Muscle layer of colon (tissue), 2 donors: ENCODE measurements around the gene SLCO2A1.

Experiments
- H3K27ac ChIP-seq: one replicate; pipeline ENCODE4 v1.7.0; 2013; ENCODE audit warnings: low read depth, mild to moderate bottlenecking, low read length, moderate library complexity
- H3K27me3 ChIP-seq, 2 donors: one replicate each; pipeline ENCODE4 v1.7.0; 2013; ENCODE audit warnings: low read length in 2 of 2, mild to moderate bottlenecking in 2 of 2; ENCODE audit not compliant: insufficient read depth in 2 of 2, control insufficient read depth in 1 of 2
- H3K36me3 ChIP-seq: one replicate; pipeline ENCODE4 v1.7.0; 2013; ENCODE audit warnings: mild to moderate bottlenecking, low read length; ENCODE audit not compliant: insufficient read depth
- H3K4me1 ChIP-seq: one replicate; pipeline ENCODE4 v1.7.0; 2013; ENCODE audit warnings: mild to moderate bottlenecking, low read length; ENCODE audit not compliant: insufficient read depth
- H3K4me3 ChIP-seq, 2 donors: one replicate each; pipeline ENCODE4 v1.7.0; 2013; ENCODE audit warnings: low read length in 2 of 2, low read depth in 1 of 2, mild to moderate bottlenecking in 1 of 2, moderate library complexity in 1 of 2
- H3K9ac ChIP-seq: one replicate; pipeline ENCODE4 v1.7.0; 2013; ENCODE audit warnings: low read length
- H3K9me3 ChIP-seq: one replicate; pipeline ENCODE4 v1.7.0; 2013; ENCODE audit warnings: mild to moderate bottlenecking, low read length
- donor health status: abdominal sarcoma.
- donor health status: Adenocarcinoma of cecum.

SLCO2A1 gene

DNA sequence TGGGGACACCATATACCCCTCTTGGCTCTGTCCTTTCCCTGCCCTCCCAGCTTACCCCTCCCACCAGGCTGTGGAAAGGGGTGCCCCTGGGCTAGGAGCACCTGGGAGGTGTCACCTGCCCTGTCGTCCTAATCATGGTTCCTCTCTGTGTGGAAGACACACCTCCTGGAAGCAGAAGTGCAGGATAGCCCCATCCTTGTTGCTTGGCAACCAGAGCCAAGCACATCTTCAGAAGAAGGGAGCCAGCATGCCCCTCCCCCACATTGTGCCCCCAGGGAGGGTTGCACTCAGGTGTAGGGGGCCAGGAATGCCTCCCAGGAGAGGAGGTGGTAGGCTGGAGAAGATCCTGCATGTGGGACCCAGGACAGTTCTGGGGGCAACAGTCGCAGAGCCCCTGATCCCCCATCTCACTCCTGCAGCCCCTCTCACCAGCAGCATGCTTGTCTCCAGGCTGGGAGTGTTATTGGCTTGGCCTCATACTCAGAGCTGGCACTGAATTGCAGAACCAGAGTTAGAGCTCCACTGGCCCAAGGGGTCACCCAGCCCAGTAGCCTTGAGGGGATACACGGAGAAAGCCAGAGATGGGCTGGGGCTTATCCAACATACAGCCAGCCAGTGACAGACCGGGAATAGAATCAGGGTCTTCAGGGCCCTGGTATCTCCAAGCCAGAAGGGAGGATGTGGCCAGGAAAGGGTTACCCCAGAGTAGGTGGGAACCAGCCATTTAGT lies 142.5 kb downstream of the SLCO2A1 start:
- Histone ChIP-seq H3K9ac (no peak overlapping the region), H3K9me3 (no peaks in the 10 kb centered on the region), H3K4me3 (no peak overlapping the region), H3K36me3 (no peaks in the 10 kb centered on the region), H3K27me3 (no peaks in the 10 kb centered on the region), H3K4me1 (no peaks in the 10 kb centered on the region), H3K27ac (no peak overlapping the region)

- H3K36me3 ChIP-seq = no peaks in the 10 kb centered on the region
- no peaks in the 10 kb centered on the region for H3K4me1 ChIP-seq
Observed at GRCh38 chr3:133886031-133886722, 143.5 kb downstream of the SLCO2A1 start.

GRCh38 chr3:133884887-133885711 lies 144.6 kb downstream of the SLCO2A1 start:
- Histone ChIP-seq H3K36me3 (no peaks in the 10 kb centered on the region), H3K4me3 (no peak overlapping the region), H3K9ac (no peak overlapping the region), H3K9me3 (no peaks in the 10 kb centered on the region), H3K27ac (no peak overlapping the region), H3K27me3 (no peaks in the 10 kb centered on the region), H3K4me1 (no peaks in the 10 kb centered on the region)

More at GRCh38 chr3:133886031-133886722, 143.5 kb downstream of the SLCO2A1 start:
- Histone ChIP-seq H3K27ac (no peak overlapping the region), H3K27me3 (no peaks in the 10 kb centered on the region), H3K9ac (no peak overlapping the region), H3K4me3 (no peak overlapping the region), H3K9me3 (no peaks in the 10 kb centered on the region)

GRCh38 chr3:133884054-133884886 lies 145.5 kb downstream of the SLCO2A1 start:
- Histone ChIP-seq H3K9me3 (no peaks in the 10 kb centered on the region), H3K4me1 (no peaks in the 10 kb centered on the region), H3K27me3 (no peaks in the 10 kb centered on the region), H3K36me3 (no peaks in the 10 kb centered on the region), H3K27ac (no peak overlapping the region), H3K9ac (no peak overlapping the region), H3K4me3 (no peak overlapping the region)

DNA sequence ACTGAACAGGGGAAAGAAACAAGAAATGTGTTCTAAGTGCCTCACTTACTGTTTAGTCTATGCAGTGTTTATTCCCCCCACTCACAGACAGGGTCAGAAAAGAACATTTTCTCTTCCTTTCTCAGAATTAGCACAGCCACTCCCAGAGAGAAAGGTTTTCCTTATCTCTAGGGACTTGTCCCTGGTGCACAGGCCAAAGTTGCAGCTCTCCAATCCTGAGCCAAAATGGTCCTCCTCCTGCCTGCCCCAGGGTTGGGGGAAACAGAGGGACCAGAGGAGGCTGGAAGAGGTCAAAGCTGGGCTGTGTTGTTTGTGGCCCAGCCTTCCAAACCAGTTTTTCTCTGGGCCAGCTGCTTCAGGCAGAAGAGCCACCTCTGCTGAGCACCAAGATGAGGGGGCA lies 146.1 kb downstream of the SLCO2A1 start:
- H3K36me3 ChIP-seq = no peaks in the 10 kb centered on the region
- no peaks in the 10 kb centered on the region for H3K4me1 ChIP-seq
- H3K27me3 ChIP-seq = no peaks in the 10 kb centered on the region
- no peak overlapping the region for H3K9ac ChIP-seq
- no peak overlapping the region for H3K27ac ChIP-seq
- H3K9me3 ChIP-seq = no peaks in the 10 kb centered on the region
- H3K4me3 ChIP-seq = no peak overlapping the region

DNA sequence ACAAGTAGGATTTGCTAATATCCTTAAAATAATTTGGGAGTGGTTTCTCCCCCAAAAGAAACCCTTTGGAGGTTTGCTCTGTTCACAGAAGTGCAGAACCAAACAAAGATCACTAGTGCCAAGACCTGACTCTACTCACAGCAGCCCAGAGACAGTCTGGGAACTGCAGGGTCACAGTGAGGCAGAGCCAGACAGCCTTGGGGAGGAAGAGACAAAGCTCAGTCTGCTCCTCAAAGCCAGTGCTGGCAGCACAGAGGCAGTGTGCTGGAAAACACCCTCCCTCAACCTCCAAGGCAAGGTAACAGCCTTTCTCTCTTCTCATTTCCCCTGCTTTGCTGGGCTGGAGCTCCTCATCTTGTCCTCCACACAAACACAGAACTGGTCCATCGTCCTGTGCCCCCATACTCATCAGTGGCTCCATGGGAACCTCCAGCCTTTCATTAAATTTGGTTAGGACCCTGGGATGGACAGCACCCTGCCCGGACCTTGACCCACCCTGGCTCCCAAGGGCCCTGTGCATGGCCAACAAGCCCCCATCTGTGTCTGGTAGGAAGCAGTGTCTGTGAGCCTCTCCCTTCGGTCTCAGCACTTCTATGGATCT lies 146.6 kb downstream of the SLCO2A1 start:
- Histone ChIP-seq H3K4me3 (no peak overlapping the region), H3K36me3 (no peaks in the 10 kb centered on the region), H3K27me3 (no peaks in the 10 kb centered on the region), H3K9me3 (no peaks in the 10 kb centered on the region), H3K9ac (no peak overlapping the region), H3K4me1 (no peaks in the 10 kb centered on the region), H3K27ac (no peak overlapping the region)

DNA sequence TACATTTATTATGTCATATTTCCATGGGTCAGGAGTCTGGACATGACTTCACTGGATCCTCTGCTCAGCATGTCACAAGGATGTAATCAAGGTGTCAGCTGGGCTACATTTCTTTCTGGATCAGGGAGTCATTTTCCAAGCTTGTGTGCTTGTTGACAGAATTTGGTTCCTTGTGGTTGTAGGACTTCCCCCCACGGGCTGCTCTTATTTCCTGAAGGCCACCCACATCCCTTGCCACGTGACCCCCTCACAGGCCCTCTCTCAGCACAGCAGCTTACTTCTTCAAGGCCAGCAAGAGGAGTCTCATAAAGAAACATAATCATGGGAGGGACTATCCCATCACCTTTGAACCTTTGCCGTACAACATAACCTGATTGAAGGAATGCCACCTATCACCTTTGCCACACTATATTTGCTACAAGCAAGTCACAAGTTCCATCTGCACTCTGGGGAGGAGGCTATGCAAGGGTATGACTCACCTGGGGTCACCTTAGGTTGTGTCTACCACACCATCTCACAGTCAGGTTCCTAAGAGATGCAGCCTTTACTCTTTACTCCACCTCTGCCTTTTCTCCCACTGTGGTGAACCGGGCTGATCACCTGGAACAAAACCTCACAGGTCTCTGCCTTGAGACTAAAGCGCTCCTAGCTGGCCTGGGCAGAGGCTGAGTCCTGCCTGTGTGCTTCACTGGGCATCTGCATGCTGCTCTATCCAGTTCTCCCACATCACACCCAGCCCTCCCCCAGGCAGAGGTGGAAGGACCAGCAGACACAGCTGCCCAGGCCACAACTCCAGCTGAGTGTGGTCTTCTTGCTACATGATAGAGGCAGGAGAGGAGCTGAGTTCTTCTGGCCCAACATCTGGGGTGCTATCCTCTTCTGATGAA lies 147.5 kb downstream of the SLCO2A1 start:
- H3K9me3 ChIP-seq = no peaks in the 10 kb centered on the region
- no peaks in the 10 kb centered on the region for H3K36me3 ChIP-seq
- H3K4me1 ChIP-seq = no peaks in the 10 kb centered on the region
- no peak overlapping the region for H3K27ac ChIP-seq
- no peaks in the 10 kb centered on the region for H3K27me3 ChIP-seq
- no peak overlapping the region for H3K4me3 ChIP-seq
- H3K9ac ChIP-seq = no peak overlapping the region

DNA sequence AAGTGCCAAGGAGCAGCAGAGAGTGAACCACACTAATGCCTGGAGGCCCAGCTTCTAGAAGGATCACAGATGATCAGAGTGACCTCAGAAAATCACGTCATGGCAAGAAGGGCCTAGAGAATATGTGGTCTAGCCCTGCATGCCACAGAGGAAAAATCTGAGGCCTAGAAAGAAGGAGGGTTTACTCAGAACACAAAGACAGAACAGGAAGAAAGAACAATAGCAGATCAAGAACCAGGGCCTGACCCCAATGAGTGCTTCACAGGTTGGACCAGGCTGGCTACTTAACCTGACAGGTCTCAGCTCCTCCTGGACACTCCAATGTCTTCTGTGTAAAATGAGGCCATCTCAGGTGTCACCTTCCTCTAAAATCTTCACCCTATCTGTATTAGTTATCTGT lies 148.2 kb downstream of the SLCO2A1 start:
- Histone ChIP-seq H3K9me3 (no peaks in the 10 kb centered on the region), H3K9ac (no peak overlapping the region), H3K27me3 (no peaks in the 10 kb centered on the region), H3K4me1 (no peaks in the 10 kb centered on the region), H3K4me3 (no peak overlapping the region), H3K27ac (no peak overlapping the region), H3K36me3 (no peaks in the 10 kb centered on the region)

- no peaks in the 10 kb centered on the region for H3K4me1 ChIP-seq
- H3K4me3 ChIP-seq = no peak overlapping the region
- no peaks in the 10 kb centered on the region for H3K9me3 ChIP-seq
- no peaks in the 10 kb centered on the region for H3K27me3 ChIP-seq
- H3K36me3 ChIP-seq = no peaks in the 10 kb centered on the region
- no peak overlapping the region for H3K9ac ChIP-seq
- H3K27ac ChIP-seq = no peak overlapping the region
Observed at GRCh38 chr3:133880886-133881455, 148.8 kb downstream of the SLCO2A1 start.

DNA sequence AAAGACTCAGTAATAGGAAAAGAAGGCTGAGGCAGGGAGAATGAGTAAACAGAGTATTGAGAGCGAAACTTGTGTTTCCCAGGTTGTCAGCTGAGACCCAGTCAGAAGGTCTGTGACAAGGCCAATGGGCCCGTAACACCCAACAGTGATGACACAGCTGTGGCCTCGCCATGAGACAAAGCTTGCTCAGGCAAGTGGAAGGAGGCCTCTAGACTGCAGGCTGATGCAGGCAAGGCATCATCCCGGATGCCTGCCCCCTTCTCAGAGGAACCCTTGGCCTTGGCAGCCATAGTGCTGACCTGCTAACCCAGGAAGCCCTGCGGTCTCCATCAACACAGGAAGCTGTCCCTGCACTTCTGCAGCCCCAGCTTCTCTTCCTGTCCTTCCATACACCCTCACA lies 149.4 kb downstream of the SLCO2A1 start:
- Histone ChIP-seq H3K27me3 (no peaks in the 10 kb centered on the region), H3K9ac (no peak overlapping the region), H3K4me3 (no peak overlapping the region), H3K27ac (no peak overlapping the region), H3K4me1 (no peaks in the 10 kb centered on the region), H3K9me3 (no peaks in the 10 kb centered on the region), H3K36me3 (no peaks in the 10 kb centered on the region)
